ENCODE measurements around the gene UVRAG.
A peak's percentile ranks its signal among the peaks of the same experiment; 100 is the strongest.

UVRAG gene

DNA sequence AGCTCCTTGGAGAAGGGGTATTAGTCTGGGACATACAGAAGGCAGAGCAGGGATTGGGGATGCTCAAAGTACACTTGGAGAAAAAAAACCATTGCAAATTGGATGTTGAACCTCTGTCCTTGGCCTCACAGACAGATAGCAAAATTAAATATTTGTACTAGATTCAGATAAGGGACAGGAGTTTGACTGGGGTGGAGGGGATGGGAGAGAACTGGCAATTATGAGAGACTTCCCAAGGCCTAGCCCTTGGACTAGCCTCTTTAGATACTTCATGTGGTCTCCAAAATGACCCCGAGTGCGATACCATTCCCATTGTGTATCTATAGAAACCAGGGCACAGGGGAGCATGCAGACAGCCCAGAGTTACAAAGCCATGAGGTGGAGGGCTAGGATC lies 30.9 kb upstream of the UVRAG start:
- H3K27ac ChIP-seq: peak overlapping the region; percentile 68
- TF ChIP-seq, protein P1, sequence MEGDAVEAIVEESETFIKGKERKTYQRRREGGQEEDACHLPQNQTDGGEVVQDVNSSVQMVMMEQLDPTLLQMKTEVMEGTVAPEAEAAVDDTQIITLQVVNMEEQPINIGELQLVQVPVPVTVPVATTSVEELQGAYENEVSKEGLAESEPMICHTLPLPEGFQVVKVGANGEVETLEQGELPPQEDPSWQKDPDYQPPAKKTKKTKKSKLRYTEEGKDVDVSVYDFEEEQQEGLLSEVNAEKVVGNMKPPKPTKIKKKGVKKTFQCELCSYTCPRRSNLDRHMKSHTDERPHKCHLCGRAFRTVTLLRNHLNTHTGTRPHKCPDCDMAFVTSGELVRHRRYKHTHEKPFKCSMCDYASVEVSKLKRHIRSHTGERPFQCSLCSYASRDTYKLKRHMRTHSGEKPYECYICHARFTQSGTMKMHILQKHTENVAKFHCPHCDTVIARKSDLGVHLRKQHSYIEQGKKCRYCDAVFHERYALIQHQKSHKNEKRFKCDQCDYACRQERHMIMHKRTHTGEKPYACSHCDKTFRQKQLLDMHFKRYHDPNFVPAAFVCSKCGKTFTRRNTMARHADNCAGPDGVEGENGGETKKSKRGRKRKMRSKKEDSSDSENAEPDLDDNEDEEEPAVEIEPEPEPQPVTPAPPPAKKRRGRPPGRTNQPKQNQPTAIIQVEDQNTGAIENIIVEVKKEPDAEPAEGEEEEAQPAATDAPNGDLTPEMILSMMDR (conservative IDR thresholded peaks at IDR 0.05): no peak

DNA sequence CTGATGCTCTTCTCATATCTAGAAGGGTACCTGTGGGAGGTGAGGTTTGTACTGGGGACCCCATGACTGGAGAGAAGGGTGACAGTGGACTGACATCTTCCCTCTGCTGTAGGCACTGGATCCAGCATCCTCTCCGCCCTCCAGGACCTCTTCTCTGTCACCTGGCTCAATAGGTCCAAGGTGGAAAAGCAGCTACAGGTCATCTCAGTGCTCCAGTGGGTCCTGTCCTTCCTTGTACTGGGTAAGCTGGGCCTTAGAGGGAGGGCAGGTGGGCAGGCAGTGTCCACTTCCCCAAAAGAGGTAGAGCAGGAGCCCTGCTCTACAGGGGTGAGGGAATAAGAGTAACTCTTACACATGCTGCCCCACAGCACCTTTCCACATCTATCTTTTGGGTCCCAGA lies 30.5 kb upstream of the UVRAG start:
- TF ChIP-seq, protein P1 (conservative IDR thresholded peaks at IDR 0.05): no peak
- peak overlapping the region; percentile 68; the same call in 1 of the 2 replicates for H3K27ac ChIP-seq

DNA sequence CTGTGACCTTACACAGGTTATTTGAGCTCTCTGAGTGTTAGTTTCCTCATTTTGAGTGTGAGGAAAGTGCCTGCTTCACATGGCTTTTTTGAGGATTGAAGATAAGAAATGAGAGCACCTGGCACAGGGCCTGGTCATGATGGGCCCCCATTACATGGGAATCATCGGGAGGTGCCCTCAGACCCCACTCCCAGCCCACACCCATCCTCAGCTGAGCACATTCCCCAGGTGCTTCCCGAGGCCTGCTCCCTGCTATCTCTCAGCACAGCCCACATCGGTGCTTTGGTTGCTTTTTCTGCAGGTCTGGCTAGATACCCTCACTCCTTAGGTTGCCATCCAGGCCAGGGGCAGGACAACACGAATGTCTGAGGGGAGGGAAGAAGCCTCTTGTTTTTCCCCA lies 29.8 kb upstream of the UVRAG start:
- TF ChIP-seq, protein P1 (conservative IDR thresholded peaks at IDR 0.05): no peak
- peak overlapping the region; percentile 68; the same call in 1 of the 2 replicates for H3K27ac ChIP-seq

DNA sequence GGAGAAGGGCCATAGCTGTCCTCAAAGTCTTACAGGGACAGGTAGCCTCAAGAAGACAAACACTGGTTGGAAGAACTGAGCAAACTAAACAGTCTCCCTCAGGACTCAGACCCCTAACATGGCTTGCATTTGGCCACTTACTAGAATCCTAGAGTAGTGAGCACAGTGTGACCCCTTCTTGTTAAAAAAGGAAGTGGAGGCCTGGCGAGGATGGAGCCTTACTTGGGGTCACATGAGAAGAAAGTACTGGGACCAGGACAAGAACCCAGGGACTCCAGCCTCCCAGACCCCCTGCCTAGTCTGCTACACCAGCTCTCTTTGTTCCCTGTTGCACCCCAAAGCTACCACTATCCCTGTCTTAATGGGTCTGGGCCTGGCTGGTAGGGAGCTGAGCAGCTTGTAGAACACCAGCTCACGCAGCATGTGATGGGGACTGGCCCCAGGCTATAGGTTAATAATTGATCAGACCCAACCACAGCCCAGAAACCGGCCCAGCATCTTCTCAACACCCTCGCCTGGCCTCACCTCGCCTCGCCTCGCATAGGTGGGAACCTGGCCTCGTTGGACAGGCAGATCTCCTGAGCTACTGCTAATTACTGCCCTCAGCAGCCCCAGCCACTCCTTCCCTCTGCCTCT lies 28.8 kb upstream of the UVRAG start:
- TF ChIP-seq, protein P1 (conservative IDR thresholded peaks at IDR 0.05): no peak
- peak overlapping the region; percentile 68 for H3K27ac ChIP-seq

- H3K27ac ChIP-seq: no peak overlapping the region
- TF ChIP-seq, protein P1 (conservative IDR thresholded peaks at IDR 0.05): no peak
Observed at GRCh38 chr11:75789521-75789920, 25.5 kb upstream of the UVRAG start.

- TF ChIP-seq, protein P1 (conservative IDR thresholded peaks at IDR 0.05): no peak
- no peak overlapping the region for H3K27ac ChIP-seq
Observed at GRCh38 chr11:75790986-75791385, 24.0 kb upstream of the UVRAG start.

DNA sequence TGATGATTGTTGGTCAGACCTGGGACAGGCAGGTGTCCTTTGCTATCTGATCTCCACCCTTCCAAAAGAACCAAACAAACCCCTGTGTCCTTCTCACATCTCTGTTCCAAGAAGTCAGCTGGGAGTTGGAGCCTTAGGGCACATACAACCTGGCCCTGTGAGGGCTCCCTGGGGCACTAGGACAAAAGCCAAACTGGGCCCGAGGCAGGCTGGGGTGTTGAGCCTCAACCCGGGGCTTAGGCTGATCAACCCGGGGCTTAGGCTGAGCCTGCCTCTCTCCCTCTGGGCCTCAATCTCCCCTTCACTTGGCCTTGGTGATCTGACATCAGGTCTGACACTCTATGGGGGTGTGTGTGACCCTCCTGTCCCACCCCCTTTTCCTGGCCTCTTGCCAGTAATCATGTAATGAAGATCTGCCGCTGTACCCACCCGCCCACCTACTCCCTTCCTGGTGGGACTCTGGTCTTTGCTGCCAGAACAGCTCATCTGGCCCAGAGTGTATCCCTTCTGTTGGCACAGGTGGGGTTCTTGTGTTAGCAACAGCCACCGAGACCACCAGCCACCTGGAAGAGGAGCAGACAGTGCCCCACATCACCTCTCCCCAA lies 22.8 kb upstream of the UVRAG start:
- TF ChIP-seq, protein P1 (conservative IDR thresholded peaks at IDR 0.05): no peak
- no peak overlapping the region for H3K27ac ChIP-seq

Measured in VCaP (cell line).